HG03469 (cell line): ENCODE data around the gene NEU1.
"Not testable (repeated sequence)": the region's sequence is repeated elsewhere in the genome, so short reads cannot be mapped to it uniquely, and the experiment has no call there.

Source experiments
- ATAC-seq: cut with Tn5 transposase; IDR thresholded peaks from one replicate; pipeline ENCODE4 v1.9.1; 2021; ENCODE audit warnings: mild to moderate bottlenecking, moderate library complexity, moderate number of reproducible peaks; ENCODE audit not compliant: unreplicated experiment

NEU1 gene

GRCh38 chr6:31862344-31863235 lies at the start of gene NEU1:
TSS of gene NEU1 (minus strand) at chr6:31862821. CDS start at chr6:31862776, 45 bp downstream.
- peak; percentile 83 for ATAC-seq

GRCh38 chr6:31911826-31912585 lies 49.4 kb upstream of the NEU1 start:
- no peak for ATAC-seq

- ATAC-seq: not testable (repeated sequence)
Observed at GRCh38 chr6:31909298-31909697, 46.7 kb upstream of the NEU1 start.

GRCh38 chr6:31908791-31909190 lies 46.2 kb upstream of the NEU1 start:
- ATAC-seq: peak; percentile 70

GRCh38 chr6:31908255-31908654 lies 45.6 kb upstream of the NEU1 start:
- not testable (repeated sequence) for ATAC-seq

GRCh38 chr6:31907158-31907813 lies 44.7 kb upstream of the NEU1 start:
- no peak for ATAC-seq

- ATAC-seq: not testable (repeated sequence)
Observed at GRCh38 chr6:31906727-31907126, 44.1 kb upstream of the NEU1 start.

- ATAC-seq: no peak
Observed at GRCh38 chr6:31906122-31906521, 43.5 kb upstream of the NEU1 start.

- no peak for ATAC-seq
Observed at GRCh38 chr6:31905041-31905440, 42.4 kb upstream of the NEU1 start.

- no peak for ATAC-seq
Observed at GRCh38 chr6:31903957-31904356, 41.3 kb upstream of the NEU1 start.

GRCh38 chr6:31901953-31902643 lies 39.5 kb upstream of the NEU1 start, which contains the start of gene ZBTB12:
TSS of gene ZBTB12 (minus strand) at chr6:31902086. CDS start at chr6:31901305, 781 bp downstream.
- ATAC-seq: no peak

GRCh38 chr6:31901415-31901952 lies 38.9 kb upstream of the NEU1 start:
- no peak for ATAC-seq

GRCh38 chr6:31900917-31901414 lies 38.3 kb upstream of the NEU1 start:
- no peak for ATAC-seq

GRCh38 chr6:31899882-31900722 lies 37.5 kb upstream of the NEU1 start:
- no peak for ATAC-seq

- no peak for ATAC-seq
Observed at GRCh38 chr6:31899215-31899614, 36.6 kb upstream of the NEU1 start.

- ATAC-seq: no peak
Observed at GRCh38 chr6:31898383-31899011, 35.9 kb upstream of the NEU1 start.

- ATAC-seq: no peak
Observed at GRCh38 chr6:31897612-31898382, 35.2 kb upstream of the NEU1 start, which contains the start of gene EHMT2. TSS of gene EHMT2 (minus strand) at chr6:31897698. CDS start at chr6:31897677, 21 bp downstream.
